KMS-11 (cell line): ENCODE measurements around the gene IFI44.
A peak's percentile ranks its signal among the peaks of the same experiment; 100 is the strongest.

Experiments
- H2AFZ ChIP-seq: fragments of 200-600 bp; sonication (generic); 2 replicates; pipeline ENCODE4 v1.6.1; 2016; ENCODE audit warnings: antibody characterized with exemption, mixed run types, low read depth
- H3K27ac ChIP-seq: fragments of 200-600 bp; sonication (generic); 2 replicates; pipeline ENCODE4 v1.6.1; 2016; ENCODE audit warnings: mild to moderate bottlenecking, mixed run types
- H3K27me3 ChIP-seq: fragments of 200-600 bp; sonication (generic); 2 replicates; pipeline ENCODE4 v1.6.1; 2017; ENCODE audit warnings: mild to moderate bottlenecking, low read depth, mixed run types, moderate library complexity; ENCODE audit not compliant: insufficient read depth
- H3K36me3 ChIP-seq: fragments of 200-600 bp; sonication (generic); 2 replicates; pipeline ENCODE4 v1.6.1; 2017; ENCODE audit warnings: mild to moderate bottlenecking, mixed run types; ENCODE audit not compliant: insufficient read depth
- H3K4me1 ChIP-seq: fragments of 200-600 bp; sonication (generic); 2 replicates; pipeline ENCODE4 v1.6.1; 2016; ENCODE audit warnings: mild to moderate bottlenecking, low read depth, mixed run types; ENCODE audit not compliant: poor library complexity, severe bottlenecking
- H3K4me2 ChIP-seq: fragments of 200-600 bp; sonication (generic); 2 replicates; pipeline ENCODE4 v1.7.0; 2016; ENCODE audit warnings: mild to moderate bottlenecking, mixed run types
- H3K4me3 ChIP-seq: fragments of 200-600 bp; sonication (generic); IDR thresholded peaks from 2 replicates; pipeline ENCODE4 v1.6.1; 2017; ENCODE audit warnings: low read depth, low read length, mixed read lengths; ENCODE audit not compliant: insufficient read depth
- H3K79me2 ChIP-seq: fragments of 200-600 bp; sonication (generic); 2 replicates; pipeline ENCODE4 v1.6.1; 2016; ENCODE audit warnings: low read depth, mixed run types; ENCODE audit not compliant: insufficient read depth
- H3K9ac ChIP-seq: fragments of 200-600 bp; sonication (generic); 2 replicates; pipeline ENCODE4 v1.6.1; 2016; ENCODE audit warnings: mild to moderate bottlenecking, mixed run types
- H4K20me1 ChIP-seq: fragments of 200-600 bp; sonication (generic); 2 replicates; pipeline ENCODE4 v1.6.1; 2016; ENCODE audit warnings: mild to moderate bottlenecking, mixed run types; ENCODE audit not compliant: insufficient read depth
- CTCF ChIP-seq: fragments of 200-600 bp; sonication (generic); conservative IDR thresholded peaks from 2 replicates; pipeline ENCODE4 v1.6.1; 2017; ENCODE audit warnings: low read depth, mild to moderate bottlenecking, antibody characterized with exemption, low read length, moderate library complexity, mixed read lengths

Gene IFI44

GRCh38 chr1:78650114-78650660, 556 bp downstream of the IFI44 start:
- Histone ChIP-seq H3K79me2 (no peaks in the 10 kb centered on the region), H3K36me3 (no peaks in the 10 kb centered on the region), H2AFZ (0 out of 2 replicates have a peak overlapping the region, but pooled peaks have one; percentile 18), H3K27me3 (no peaks in the 10 kb centered on the region), H3K4me3 (no peak overlapping the region), H3K4me1 (peaks cover 14% of the 10 kb centered on the region), H3K27ac (no peak overlapping the region; the same call in 1 of the 2 replicates), H3K4me2 (peak overlapping the region; percentile 42; the same call in 1 of the 2 replicates), H3K9ac (no peak overlapping the region), H4K20me1 (no peaks in the 10 kb centered on the region)
- no peak for TF ChIP-seq CTCF

GRCh38 chr1:78651241-78651640, 1.6 kb downstream of the IFI44 start:
- H3K27me3 ChIP-seq, result no peaks in the 10 kb centered on the region
- no peaks in the 10 kb centered on the region for H4K20me1 ChIP-seq
- no peak overlapping the region for H3K4me3 ChIP-seq
- peaks cover 14% of the 10 kb centered on the region for H3K4me1 ChIP-seq
- H3K27ac ChIP-seq, result no peak overlapping the region
- no peak for TF ChIP-seq CTCF
- no peaks in the 10 kb centered on the region for H3K79me2 ChIP-seq
- H3K9ac ChIP-seq, result no peak overlapping the region
- no peaks in the 10 kb centered on the region for H3K36me3 ChIP-seq
- H2AFZ ChIP-seq, result no peak overlapping the region
- no peak overlapping the region for H3K4me2 ChIP-seq

- no peak overlapping the region for H3K27ac ChIP-seq
- H3K4me1 ChIP-seq, result peaks cover 14% of the 10 kb centered on the region
- H3K36me3 ChIP-seq, result no peaks in the 10 kb centered on the region
- H3K79me2 ChIP-seq, result no peaks in the 10 kb centered on the region
- no peak for TF ChIP-seq CTCF
- no peak overlapping the region for H3K4me2 ChIP-seq
- no peak overlapping the region for H3K9ac ChIP-seq
- no peak overlapping the region for H2AFZ ChIP-seq
- no peaks in the 10 kb centered on the region for H3K27me3 ChIP-seq
- H4K20me1 ChIP-seq, result no peaks in the 10 kb centered on the region
- H3K4me3 ChIP-seq, result no peak overlapping the region
These were observed 2.5 kb downstream of the IFI44 start for GRCh38 chr1:78652019-78652560.

- Histone ChIP-seq H3K27me3 (no peaks in the 10 kb centered on the region), H3K27ac (no peak overlapping the region), H4K20me1 (no peaks in the 10 kb centered on the region), H3K36me3 (no peaks in the 10 kb centered on the region), H3K79me2 (no peaks in the 10 kb centered on the region), H2AFZ (no peak overlapping the region), H3K4me2 (no peak overlapping the region), H3K4me3 (no peak overlapping the region), H3K4me1 (no peaks in the 10 kb centered on the region), H3K9ac (no peak overlapping the region)
- TF ChIP-seq CTCF, result no peak
These were observed 9.3 kb downstream of the IFI44 start for GRCh38 chr1:78658901-78659300.
